HEK293 (cell line): Measurements from ENCODE around the gene ERP29.
"Not testable (repeated sequence)": the region's sequence is repeated elsewhere in the genome, so short reads cannot be mapped to it uniquely, and the experiment has no call there.

Experiments used
- CTCF ChIA-PET: fragments of 350-600 bp; formaldehyde crosslinking; extraction: SDS; loops from one replicate; lab custom pipeline; 2021; ENCODE audit warnings: antibody characterized with exemption; lab: Yijun Ruan, JAX
- POLR2A ChIA-PET: fragments of 300-600 bp; formaldehyde crosslinking; extraction: SDS; loops from one replicate; lab custom pipeline; 2020; ENCODE audit warnings: antibody characterized with exemption, inconsistent platforms; lab: Yijun Ruan, JAX
- H3K27ac ChIP-seq: fragments of 200-500 bp; sonication (Bioruptor generic); 2 replicates; pipeline ENCODE4 v1.5.1; 2014; ENCODE audit warnings: low read depth, low read length, control low read depth, inconsistent platforms; ENCODE audit errors: extremely low read depth
- H3K36me3 ChIP-seq, 2 experiments: fragments of 200-500 bp in 1 of 2; sonication (Bioruptor generic) in 1 of 2; 1 replicate in 1 of 2; 2 replicates in 1 of 2; pipeline ENCODE4 v1.5.1; 2014 to 2017; ENCODE audit warnings: inconsistent platforms in 2 of 2, low read length in 2 of 2; ENCODE audit not compliant: control insufficient read depth in 2 of 2, insufficient read depth in 1 of 2
- H3K4me1 ChIP-seq: fragments of 200-500 bp; sonication (Bioruptor generic); 2 replicates; pipeline ENCODE4 v1.5.1; 2014; ENCODE audit warnings: mild to moderate bottlenecking, low read length, inconsistent platforms; ENCODE audit not compliant: control insufficient read depth, insufficient read depth
- H3K4me3 ChIP-seq: 2 replicates; pipeline ENCODE4 v1.5.1; 2011; ENCODE audit warnings: low read depth, mild to moderate bottlenecking, control low read depth, low read length, moderate library complexity
- H3K9me3 ChIP-seq: fragments of 200-500 bp; sonication (Bioruptor generic); 2 replicates; pipeline ENCODE4 v1.5.1; 2014; ENCODE audit warnings: low read depth, low read length, inconsistent platforms; ENCODE audit not compliant: control insufficient read depth, insufficient read depth
- KLF9 ChIP-seq: fragments of 450-650 bp; formaldehyde crosslinking; IDR thresholded peaks from 2 replicates; pipeline ENCODE4 v1.5.1; 2016; ENCODE audit warnings: missing biosample characterization, missing genetic modification characterization, low read depth
- SP7 ChIP-seq: fragments of 450-650 bp; formaldehyde crosslinking; IDR thresholded peaks from 2 replicates; pipeline ENCODE4 v1.5.1; 2016; ENCODE audit warnings: missing biosample characterization, missing genetic modification characterization
- TSHZ1 ChIP-seq: fragments of 450-650 bp; formaldehyde crosslinking; IDR thresholded peaks from 2 replicates; pipeline ENCODE4 v1.5.1; 2016; ENCODE audit warnings: missing biosample characterization, missing genetic modification characterization, borderline replicate concordance
- ZBTB10 ChIP-seq: fragments of 450-650 bp; formaldehyde crosslinking; IDR thresholded peaks from 2 replicates; pipeline ENCODE4 v1.5.1; 2016; ENCODE audit warnings: missing biosample characterization, missing genetic modification characterization
- ZBTB49 ChIP-seq: fragments of 450-650 bp; formaldehyde crosslinking; IDR thresholded peaks from 2 replicates; pipeline ENCODE4 v1.5.1; 2016; ENCODE audit warnings: missing biosample characterization, missing genetic modification characterization, low read depth
- ZIC2 ChIP-seq: fragments of 450-650 bp; formaldehyde crosslinking; IDR thresholded peaks from 2 replicates; pipeline ENCODE4 v1.5.1; 2016; ENCODE audit warnings: missing biosample characterization, missing genetic modification characterization
- ZNF140 ChIP-seq: fragments of 450-650 bp; formaldehyde crosslinking; IDR thresholded peaks from 2 replicates; pipeline ENCODE4 v1.5.1; 2016; ENCODE audit warnings: missing biosample characterization, missing genetic modification characterization
- ZNF146 ChIP-seq: fragments of 450-650 bp; formaldehyde crosslinking; IDR thresholded peaks from 2 replicates; pipeline ENCODE4 v1.5.1; 2016; ENCODE audit warnings: missing biosample characterization, missing genetic modification characterization
- ZNF341 ChIP-seq: fragments of 450-650 bp; formaldehyde crosslinking; IDR thresholded peaks from 2 replicates; pipeline ENCODE4; 2016; ENCODE audit warnings: low read depth, missing biosample characterization, missing genetic modification characterization
- ZNF362 ChIP-seq: fragments of 450-650 bp; formaldehyde crosslinking; IDR thresholded peaks from 2 replicates; pipeline ENCODE4 v1.5.1; 2016; ENCODE audit warnings: missing biosample characterization, missing genetic modification characterization
- ZNF600 ChIP-seq: fragments of 450-650 bp; formaldehyde crosslinking; IDR thresholded peaks from 2 replicates; pipeline ENCODE4 v1.5.1; 2016; ENCODE audit warnings: missing biosample characterization, missing genetic modification characterization
- ZNF785 ChIP-seq: fragments of 450-650 bp; formaldehyde crosslinking; IDR thresholded peaks from 2 replicates; pipeline ENCODE4 v1.5.1; 2016; ENCODE audit warnings: missing biosample characterization, missing genetic modification characterization
- TF ChIP-seq, protein P1 (sequence below): fragments of 450-650 bp; formaldehyde crosslinking; IDR thresholded peaks from 2 replicates; pipeline ENCODE4 v1.5.1; 2017; ENCODE audit warnings: missing biosample characterization, missing genetic modification characterization
- TF ChIP-seq, protein P2 (sequence below): fragments of 450-650 bp; IDR thresholded peaks from 2 replicates; pipeline ENCODE4 v1.5.1; 2018; ENCODE audit warnings: missing biosample characterization, missing genetic modification characterization

ERP29 gene

GRCh38 chr12:112009596-112009995 lies 3.6 kb upstream of the ERP29 start:
- CTCF ChIA-PET, result interaction anchor here (0.6 to 1.0 kb wide), 2 partner anchors 22 to 66 kb away, joined by 3 to 4 read pairs; no protein-coding TSS in a partner anchor
- POLR2A ChIA-PET, H3K36me3 ChIP-seq, H3K9me3 ChIP-seq, H3K4me3 ChIP-seq, H3K27ac ChIP-seq: not testable (repeated sequence)
- TF ChIP-seq SP7 (tag by site-specific recombination) (peak; percentile 11; the same call in 1 of the 2 replicates), ZNF362 (tag by site-specific recombination) (peak; percentile 88)
- peaks cover 19% of the 10 kb centered on the region for H3K4me1 ChIP-seq

DNA sequence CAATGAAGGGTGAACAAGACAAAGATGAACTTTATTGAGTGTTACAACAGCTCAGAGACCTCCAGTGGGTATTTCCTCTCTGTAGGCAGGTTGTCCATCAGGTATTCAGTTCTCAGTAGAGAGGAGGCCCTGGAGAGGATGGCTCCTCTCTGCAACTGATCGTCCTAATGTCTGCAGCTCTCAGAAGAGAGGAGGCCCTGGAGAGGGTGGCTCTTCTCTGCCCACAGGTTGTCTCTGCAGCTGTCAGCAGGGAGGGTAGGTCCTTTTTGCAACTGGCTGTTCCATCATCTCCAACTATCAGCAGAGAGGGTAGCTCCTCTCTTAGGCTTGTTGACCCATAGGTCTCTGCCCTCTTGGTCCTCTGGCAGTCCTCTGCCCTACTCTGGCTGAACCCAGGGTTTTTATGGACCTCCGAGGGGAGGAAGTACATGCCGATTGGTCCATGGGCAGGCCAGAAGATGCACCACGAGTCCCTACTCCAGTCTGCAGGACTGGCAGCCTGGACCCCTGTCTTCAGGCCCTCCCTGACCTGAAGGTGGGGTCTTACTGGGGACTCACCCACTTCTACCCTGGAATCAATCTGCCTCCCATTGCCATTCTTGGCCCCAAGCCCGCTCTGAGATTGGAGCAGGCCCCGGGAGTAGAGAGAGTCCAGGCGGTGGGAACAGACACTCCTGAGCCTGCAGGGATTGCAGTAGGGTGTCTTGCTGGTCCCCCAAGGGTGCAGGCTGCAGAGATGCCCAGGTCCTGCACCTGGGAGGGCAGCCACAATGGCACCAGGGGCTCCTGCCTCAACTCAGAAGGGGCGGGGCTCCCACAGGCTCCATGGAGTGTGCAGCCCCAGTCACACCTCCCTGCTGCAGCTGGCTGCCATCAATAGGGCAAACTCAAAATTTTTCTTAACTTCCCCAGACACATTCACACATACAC lies 2.5 kb upstream of the ERP29 start:
- no peaks in the 10 kb centered on the region for H3K9me3 ChIP-seq
- peaks cover 0 to 4% of the 10 kb centered on the region in 2 experiments; a peak in 2 of 3 replicates for H3K36me3 ChIP-seq
- POLR2A ChIA-PET, result no interaction called here
- CTCF ChIA-PET, result interaction anchor here (0.6 to 1.0 kb wide), 2 partner anchors 23 to 67 kb away, joined by 3 to 4 read pairs; no protein-coding TSS in a partner anchor
- peaks cover 9% of the 10 kb centered on the region; the same call in 1 of the 2 replicates for H3K4me1 ChIP-seq
- H3K27ac ChIP-seq, result no peak overlapping the region
- H3K4me3 ChIP-seq, result no peak overlapping the region
- TF ChIP-seq ZBTB49, result no peak
- peak; percentile 65 for TF ChIP-seq ZIC2
- TF ChIP-seq ZNF341 (tag by site-specific recombination), result peak; percentile 63
- TF ChIP-seq, protein P1, sequence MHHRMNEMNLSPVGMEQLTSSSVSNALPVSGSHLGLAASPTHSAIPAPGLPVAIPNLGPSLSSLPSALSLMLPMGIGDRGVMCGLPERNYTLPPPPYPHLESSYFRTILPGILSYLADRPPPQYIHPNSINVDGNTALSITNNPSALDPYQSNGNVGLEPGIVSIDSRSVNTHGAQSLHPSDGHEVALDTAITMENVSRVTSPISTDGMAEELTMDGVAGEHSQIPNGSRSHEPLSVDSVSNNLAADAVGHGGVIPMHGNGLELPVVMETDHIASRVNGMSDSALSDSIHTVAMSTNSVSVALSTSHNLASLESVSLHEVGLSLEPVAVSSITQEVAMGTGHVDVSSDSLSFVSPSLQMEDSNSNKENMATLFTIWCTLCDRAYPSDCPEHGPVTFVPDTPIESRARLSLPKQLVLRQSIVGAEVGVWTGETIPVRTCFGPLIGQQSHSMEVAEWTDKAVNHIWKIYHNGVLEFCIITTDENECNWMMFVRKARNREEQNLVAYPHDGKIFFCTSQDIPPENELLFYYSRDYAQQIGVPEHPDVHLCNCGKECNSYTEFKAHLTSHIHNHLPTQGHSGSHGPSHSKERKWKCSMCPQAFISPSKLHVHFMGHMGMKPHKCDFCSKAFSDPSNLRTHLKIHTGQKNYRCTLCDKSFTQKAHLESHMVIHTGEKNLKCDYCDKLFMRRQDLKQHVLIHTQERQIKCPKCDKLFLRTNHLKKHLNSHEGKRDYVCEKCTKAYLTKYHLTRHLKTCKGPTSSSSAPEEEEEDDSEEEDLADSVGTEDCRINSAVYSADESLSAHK (tag by site-specific recombination), result no peak
- TF ChIP-seq ZNF140 (tag by site-specific recombination), result no peak
- no peak for TF ChIP-seq TSHZ1
- TF ChIP-seq, protein P2, sequence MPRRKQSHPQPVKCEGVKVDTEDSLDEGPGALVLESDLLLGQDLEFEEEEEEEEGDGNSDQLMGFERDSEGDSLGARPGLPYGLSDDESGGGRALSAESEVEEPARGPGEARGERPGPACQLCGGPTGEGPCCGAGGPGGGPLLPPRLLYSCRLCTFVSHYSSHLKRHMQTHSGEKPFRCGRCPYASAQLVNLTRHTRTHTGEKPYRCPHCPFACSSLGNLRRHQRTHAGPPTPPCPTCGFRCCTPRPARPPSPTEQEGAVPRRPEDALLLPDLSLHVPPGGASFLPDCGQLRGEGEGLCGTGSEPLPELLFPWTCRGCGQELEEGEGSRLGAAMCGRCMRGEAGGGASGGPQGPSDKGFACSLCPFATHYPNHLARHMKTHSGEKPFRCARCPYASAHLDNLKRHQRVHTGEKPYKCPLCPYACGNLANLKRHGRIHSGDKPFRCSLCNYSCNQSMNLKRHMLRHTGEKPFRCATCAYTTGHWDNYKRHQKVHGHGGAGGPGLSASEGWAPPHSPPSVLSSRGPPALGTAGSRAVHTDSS (tag by site-specific recombination), result no peak
- TF ChIP-seq ZBTB10, result no peak
- 0 out of 2 replicates have a peak, but pooled peaks have one; percentile 35 for TF ChIP-seq KLF9
- no peak for TF ChIP-seq ZNF600 (tag by site-specific recombination)
- no peak for TF ChIP-seq ZNF146 (tag by site-specific recombination)
- TF ChIP-seq ZNF785 (tag by site-specific recombination), result no peak
